ACHN (cell line): Measurements from ENCODE around the gene MPZL1.

Experiments
- DNase-seq: peaks from one replicate; pipeline ENCODE4 v3.0.0-alpha.2; 2015
- in situ Hi-C: cut with HindIII; loops from 2 replicates; pipeline ENCODE4 v1.10.0; 2017; ENCODE audit warnings: low sequenced_read_pairs, low pct_ligation_motif_present, low pct_unique_long_range_greater_than_20kb

MPZL1 gene

GRCh38 chr1:167764458-167765330, 42.9 kb downstream of the MPZL1 start:
- DNase-seq = no peak
- in situ Hi-C loops = no loop called here

GRCh38 chr1:167765496-167765895, 43.7 kb downstream of the MPZL1 start:
- DNase-seq = no peak
- in situ Hi-C loops = no loop called here

- in situ Hi-C loops = no loop called here
- DNase-seq = no peak
Observed at GRCh38 chr1:167766538-167766937, 44.8 kb downstream of the MPZL1 start.

DNA sequence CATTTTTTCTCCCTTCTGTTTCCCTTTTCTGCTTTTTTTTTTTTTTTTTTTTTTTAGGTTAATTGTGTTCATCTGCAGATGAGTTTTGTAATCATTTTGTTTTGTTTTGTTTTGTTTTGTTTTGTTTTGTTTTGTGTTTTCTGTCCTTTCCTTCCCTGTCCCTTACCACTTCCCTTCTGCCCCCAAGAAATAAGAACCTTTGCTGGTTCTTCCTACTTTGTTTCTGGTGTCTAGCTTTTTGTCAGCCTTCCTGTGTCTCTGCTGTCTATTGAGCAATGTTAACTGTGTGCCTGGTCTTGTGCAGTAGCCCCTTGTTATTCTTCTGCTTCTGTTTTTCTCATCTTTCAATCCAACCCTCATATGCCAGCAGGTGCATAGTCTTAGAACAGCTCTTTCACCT, 46.0 kb downstream of the MPZL1 start:
- in situ Hi-C loops = no loop called here

GRCh38 chr1:167770127-167770526, 48.3 kb downstream of the MPZL1 start:
- in situ Hi-C loops = no loop called here
- no peak for DNase-seq

More for the DNA sequence above, 46.0 kb downstream of the MPZL1 start:
- DNase-seq = no peak

DNA sequence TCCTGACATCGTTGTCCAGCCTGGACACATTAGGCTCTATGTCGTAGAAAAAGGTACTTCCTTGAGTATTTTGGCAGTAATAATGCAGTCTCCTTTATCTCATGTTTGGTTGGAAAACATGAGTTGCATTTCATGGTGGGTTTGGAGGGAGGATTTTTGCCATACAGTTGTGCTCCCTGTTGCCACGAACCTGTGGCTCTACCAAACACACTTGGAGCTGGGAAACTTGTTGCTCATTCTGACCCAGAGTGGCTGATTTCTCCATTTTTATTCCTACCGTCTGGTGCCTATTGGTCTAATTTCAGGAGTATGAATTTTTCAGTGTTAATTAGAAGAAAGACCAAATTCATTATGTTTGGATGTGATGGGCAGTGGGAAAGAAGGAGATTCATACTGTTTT, 50.7 kb downstream of the MPZL1 start:
- in situ Hi-C loops = no loop called here
- DNase-seq = no peak

DNA sequence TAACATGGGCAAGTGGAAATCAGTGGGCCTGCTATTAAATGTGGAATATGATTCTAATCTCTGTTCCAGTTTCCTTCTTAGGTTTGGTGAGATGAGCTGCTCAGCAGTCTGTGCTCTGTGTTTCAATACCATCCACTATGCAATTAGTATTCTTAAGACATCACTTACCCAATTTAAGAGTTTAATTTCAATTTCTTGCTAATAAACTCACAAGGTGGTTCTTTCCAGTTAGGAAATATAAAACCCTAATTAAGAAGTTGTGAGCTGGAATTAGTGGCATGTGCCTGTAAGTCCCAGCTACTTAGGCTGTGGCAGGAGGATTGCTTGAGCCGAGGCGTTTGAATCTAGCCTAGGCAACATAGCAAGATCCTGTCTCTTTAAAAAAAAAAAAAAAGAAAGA, 51.7 kb downstream of the MPZL1 start:
- in situ Hi-C loops = no loop called here
- no peak for DNase-seq

- no peak for DNase-seq
- in situ Hi-C loops = no loop called here
Observed at GRCh38 chr1:167774710-167775109, 52.9 kb downstream of the MPZL1 start.

DNA sequence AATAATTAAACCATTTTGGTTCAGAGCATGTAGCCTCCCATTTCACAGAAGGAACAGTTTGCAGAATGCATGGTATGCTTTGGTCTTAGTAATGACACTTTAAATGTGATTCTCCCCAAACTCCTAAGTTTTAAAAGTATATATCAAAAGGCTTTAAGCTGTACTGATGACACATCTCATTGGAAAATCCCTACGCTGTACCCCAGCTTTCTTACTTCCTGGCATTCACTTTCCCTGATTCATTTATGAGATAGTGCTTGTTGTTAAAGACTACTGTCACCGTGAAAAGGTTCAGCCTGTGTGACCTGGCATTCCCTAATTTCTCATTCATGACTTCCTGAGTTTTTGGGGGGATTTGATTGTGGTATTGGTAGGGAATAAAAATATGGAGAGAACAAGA, 53.4 kb downstream of the MPZL1 start:
- in situ Hi-C loops = no loop called here
- DNase-seq = no peak

DNA sequence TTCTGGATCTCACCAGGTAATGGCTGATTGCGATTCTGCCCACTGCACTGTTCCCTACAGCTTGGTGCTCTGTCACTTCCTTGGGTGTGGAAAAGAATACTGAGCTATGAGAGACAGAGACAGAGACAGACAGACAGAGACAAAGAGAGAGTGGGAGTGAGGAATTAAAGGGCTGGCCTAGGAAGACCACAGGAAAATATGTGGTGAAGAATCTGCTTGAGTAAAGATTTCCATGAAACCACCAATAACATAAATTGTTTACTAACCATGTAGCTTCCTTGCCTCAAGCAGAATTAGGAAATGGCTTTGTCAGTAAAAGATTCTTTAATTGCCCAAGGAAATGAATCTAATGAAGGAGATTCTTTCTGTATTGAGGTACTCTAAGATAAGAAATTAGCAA, 54.4 kb downstream of the MPZL1 start:
- DNase-seq = no peak
- in situ Hi-C loops = no loop called here

GRCh38 chr1:167776616-167777268, 55.0 kb downstream of the MPZL1 start:
- in situ Hi-C loops = no loop called here
- DNase-seq = no peak

DNA sequence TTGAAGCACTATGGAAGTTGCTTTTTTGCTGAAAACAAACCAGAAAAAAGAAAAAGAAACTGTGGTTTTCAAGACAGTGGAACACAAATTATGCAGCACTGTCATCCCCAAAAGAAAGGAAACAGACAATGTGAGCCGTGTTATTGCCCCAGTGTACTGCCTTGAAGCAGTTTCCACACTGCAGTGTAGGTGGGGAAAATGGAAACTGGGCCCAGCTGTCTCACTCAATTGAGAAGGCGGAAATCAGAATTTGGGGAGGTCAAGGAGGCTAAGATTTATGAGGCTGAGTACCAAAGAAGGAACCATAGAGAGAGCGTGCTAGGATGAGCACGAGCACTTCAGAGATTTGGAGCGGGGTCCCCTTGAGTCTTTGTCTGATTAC, 55.5 kb downstream of the MPZL1 start:
- in situ Hi-C loops = no loop called here

DNA sequence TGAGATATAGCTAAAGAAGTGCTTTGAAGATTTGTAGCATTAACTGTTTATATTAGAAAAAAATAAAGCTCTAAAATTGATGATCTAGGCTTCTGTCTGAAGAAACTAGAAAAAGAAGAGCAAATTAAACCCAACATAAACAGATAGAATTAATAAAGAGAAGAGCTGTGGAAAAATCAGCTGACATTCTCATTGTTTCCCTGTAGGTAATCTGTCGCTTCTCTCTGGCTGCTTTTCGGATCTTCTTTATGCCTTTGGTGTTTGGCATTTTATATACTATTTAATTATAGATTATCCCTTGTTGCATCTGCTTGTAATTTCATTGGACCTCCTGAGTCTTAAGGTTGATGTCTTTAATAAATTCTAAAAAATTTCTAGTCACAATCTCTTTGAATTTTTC, 59.8 kb downstream of the MPZL1 start:
- in situ Hi-C loops = no loop called here
- no peak for DNase-seq

More for the DNA sequence above, 55.5 kb downstream of the MPZL1 start:
- no peak for DNase-seq

- no peak for DNase-seq
- in situ Hi-C loops = no loop called here
Observed at GRCh38 chr1:167782946-167783345, 61.2 kb downstream of the MPZL1 start.

DNA sequence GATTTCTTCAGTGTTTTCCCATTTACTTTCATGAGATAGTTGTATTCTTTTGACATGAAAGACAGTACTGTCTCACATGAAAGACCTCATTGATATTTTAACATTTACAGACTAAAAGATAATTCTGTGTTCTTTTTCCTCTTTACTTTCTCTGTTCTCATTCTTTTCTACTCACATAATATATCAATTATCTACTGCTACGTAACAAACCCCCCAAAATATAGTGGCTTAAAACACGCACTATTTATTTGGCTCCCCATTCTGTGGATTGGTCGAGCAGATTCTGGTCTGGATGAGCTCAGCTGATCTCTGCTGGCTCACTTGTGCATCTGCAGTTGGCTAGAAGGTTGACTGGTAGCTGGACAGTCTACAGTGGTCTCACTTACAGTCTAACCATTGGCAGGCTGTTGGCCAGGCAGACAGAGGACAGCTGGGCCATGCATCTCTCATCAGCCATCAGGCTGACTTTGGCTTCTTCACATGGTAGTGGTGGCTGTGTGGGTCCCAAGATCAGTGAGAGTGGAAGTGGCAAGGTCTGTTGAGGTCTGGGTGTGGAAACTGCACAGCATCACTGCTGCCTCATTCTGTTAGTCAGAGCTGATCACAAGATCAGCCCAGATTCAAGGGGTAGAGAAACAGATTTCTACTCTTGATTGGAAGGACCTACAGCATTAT, 63.2 kb downstream of the MPZL1 start:
- no peak for DNase-seq
- in situ Hi-C loops = no loop called here

GRCh38 chr1:167786502-167786901, 64.7 kb downstream of the MPZL1 start:
- in situ Hi-C loops = no loop called here

DNA sequence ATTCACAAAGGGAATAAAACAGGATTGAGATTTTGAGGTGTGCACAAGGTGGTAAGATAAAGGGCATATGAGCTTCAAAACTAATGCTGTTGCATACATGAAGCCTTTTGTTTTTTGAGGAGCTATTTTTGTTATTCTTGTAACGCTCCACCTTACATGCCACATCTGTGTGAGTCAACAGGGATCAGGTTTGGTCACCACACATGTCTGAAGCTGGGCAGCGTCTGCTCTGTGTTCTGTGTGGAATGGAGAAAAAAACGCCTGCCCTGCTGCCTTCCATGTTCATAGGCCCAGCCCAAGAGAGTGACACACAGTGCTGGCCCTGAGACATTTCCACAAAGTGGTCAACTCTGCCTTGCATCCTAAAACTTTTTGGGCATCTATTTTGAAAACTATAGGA, 67.7 kb downstream of the MPZL1 start:
- DNase-seq = no peak
- in situ Hi-C loops = no loop called here

More at GRCh38 chr1:167786502-167786901, 64.7 kb downstream of the MPZL1 start:
- no peak for DNase-seq

GRCh38 chr1:167790117-167790516, 68.3 kb downstream of the MPZL1 start:
- no peak for DNase-seq
- in situ Hi-C loops = no loop called here
